ENCODE results near the gene SLC2A4RG. TPM values are rescaled to one million over a fixed set of nuclear protein-coding genes. Genes with fewer than 3 reads are reported as not detected.

The SLC2A4RG gene
- total RNA-seq, 2 experiments from 2014 or later: 123 to 125 TPM

- ATAC-seq (ENCODE audit: poor library complexity) (no peak), DNase-seq (peak in 9 of 14 experiments; percentile 21 to 70 (median 42))
- no peaks in the 10 kb centered on the region for H3K9me3 ChIP-seq (ENCODE audit: control insufficient read depth in 1 of 2, insufficient read depth in 1 of 2, low read length in 2 of 2)
- no peak for TF ChIP-seq CTCF (IDR thresholded peaks at IDR 0.05)
- peaks cover 28% of the 10 kb centered on the region for H3K36me3 Mint-ChIP-seq (ENCODE audit: low read depth)
- peak overlapping the region; percentile 34 to 53 for H3K27ac ChIP-seq (ENCODE audit: low read depth in 1 of 2, low read length in 2 of 2)
- no peaks in the 10 kb centered on the region for H3K27me3 Mint-ChIP-seq
- CTCF ChIA-PET: interaction anchor here (0.9 to 6.3 kb wide), 4 partner anchors 31 to 126 kb away, joined by 3 to 44 read pairs (median 16); partner anchors contain the start of genes ARFRP1 and ZGPAT
- peak overlapping the region; percentile 74 for H3K4me3 Mint-ChIP-seq
- POLR2A ChIA-PET: interaction anchor here (1.0 to 9.9 kb wide), 13 partner anchors 11 to 242 kb away, joined by 3 to 168 read pairs (median 6); partner anchors contain the start of genes ARFRP1, PTK6 and ZGPAT
- H3K27me3 ChIP-seq (ENCODE audit: control insufficient read depth in 1 of 2, insufficient read depth in 2 of 2, low read length in 2 of 2): no peaks in the 10 kb centered on the region
- peak overlapping the region; percentile 92 for H3K4me3 ChIP-seq (ENCODE audit: low read length)
- peaks cover 22% of the 10 kb centered on the region for H3K4me1 Mint-ChIP-seq (ENCODE audit: low read depth)
- H3K9me3 Mint-ChIP-seq: no peaks in the 10 kb centered on the region
- peaks cover 56% of the 10 kb centered on the region for H3K4me1 ChIP-seq (ENCODE audit: insufficient read depth, low read length)
- no peak overlapping the region for H3K27ac Mint-ChIP-seq
- intact Hi-C loops (cut with DNase I, micrococcal nuclease): loop anchor here in 1 of 2 experiments (5.0 to 10.0 kb wide), 2 partner anchors 44 to 84 kb away; partner anchors contain the start of genes RTEL1 and STMN3
- H3K36me3 ChIP-seq (ENCODE audit: insufficient read depth, low read length): peaks cover 63% of the 10 kb centered on the region
Measured at GRCh38 chr20:63738687-63739129, 868 bp upstream of the SLC2A4RG start.

GRCh38 chr20:63740070-63740626 is 572 bp downstream of the SLC2A4RG start:
- Histone ChIP-seq H3K4me3 (ENCODE audit: low read length) (peak overlapping the region; percentile 68), H3K27me3 (ENCODE audit: control insufficient read depth in 1 of 2, insufficient read depth in 2 of 2, low read length in 2 of 2) (no peaks in the 10 kb centered on the region), H3K9me3 (ENCODE audit: control insufficient read depth in 1 of 2, insufficient read depth in 1 of 2, low read length in 2 of 2) (no peaks in the 10 kb centered on the region), H3K27ac (ENCODE audit: low read depth in 1 of 2, low read length in 2 of 2) (peak overlapping the region in 1 of 2 donors; percentile 46), H3K36me3 (ENCODE audit: insufficient read depth, low read length) (peaks cover 50% of the 10 kb centered on the region), H3K4me1 (ENCODE audit: insufficient read depth, low read length) (peaks cover 51% of the 10 kb centered on the region)
- POLR2A ChIA-PET: interaction anchor here (0.7 to 9.9 kb wide), 11 partner anchors 11 to 219 kb away, joined by 3 to 168 read pairs (median 4); partner anchors contain the start of genes ARFRP1 and ZGPAT
- no peak overlapping the region for H3K27ac Mint-ChIP-seq
- H3K4me1 Mint-ChIP-seq (ENCODE audit: low read depth): peaks cover 16% of the 10 kb centered on the region
- DNase-seq: peak in 11 of 14 experiments; percentile 37 to 82 (median 54)
- peak; percentile 3 for ATAC-seq (ENCODE audit: poor library complexity)
- peak overlapping the region; percentile 80 for H3K4me3 Mint-ChIP-seq
- CTCF ChIA-PET: interaction anchor here (0.9 to 6.3 kb wide), 5 partner anchors 13 to 234 kb away, joined by 3 to 44 read pairs (median 6); partner anchors contain the start of genes ARFRP1 and ZGPAT
- H3K36me3 Mint-ChIP-seq (ENCODE audit: low read depth): peaks cover 20% of the 10 kb centered on the region
- no peaks in the 10 kb centered on the region for H3K27me3 Mint-ChIP-seq
- intact Hi-C loops (cut with DNase I, micrococcal nuclease): loop anchor here in 1 of 2 experiments (2.0 to 5.0 kb wide), 2 partner anchors 43 to 83 kb away; partner anchors contain the start of gene RTEL1
- no peaks in the 10 kb centered on the region for H3K9me3 Mint-ChIP-seq
- TF ChIP-seq CTCF (IDR thresholded peaks at IDR 0.05): no peak

- ChIA-PET CTCF (interaction anchor here (0.5 to 2.1 kb wide), 6 partner anchors 14 to 233 kb away, joined by 3 to 7 read pairs (median 4); partner anchors contain the start of genes ARFRP1 and ZGPAT), POLR2A (interaction anchor here (0.7 to 9.9 kb wide), 11 partner anchors 10 to 219 kb away, joined by 3 to 168 read pairs (median 4); partner anchors contain the start of genes ARFRP1 and ZGPAT)
- peak overlapping the region; percentile 68 for H3K4me3 ChIP-seq (ENCODE audit: low read length)
- peak overlapping the region in 1 of 2 donors; percentile 46 for H3K27ac ChIP-seq (ENCODE audit: low read depth in 1 of 2, low read length in 2 of 2)
- ATAC-seq (ENCODE audit: poor library complexity) (peak; percentile 19), DNase-seq (peak in 7 of 14 experiments; percentile 21 to 77 (median 44))
- intact Hi-C loops (cut with DNase I, micrococcal nuclease): loop anchor here in 1 of 2 experiments (2.0 to 5.0 kb wide), 2 partner anchors 42 to 83 kb away; partner anchors contain the start of gene RTEL1
- H3K36me3 ChIP-seq (ENCODE audit: insufficient read depth, low read length): peaks cover 44% of the 10 kb centered on the region
- H3K27me3 ChIP-seq (ENCODE audit: control insufficient read depth in 1 of 2, insufficient read depth in 2 of 2, low read length in 2 of 2): no peaks in the 10 kb centered on the region
- H3K9me3 Mint-ChIP-seq: no peaks in the 10 kb centered on the region
- peaks cover 45% of the 10 kb centered on the region for H3K4me1 ChIP-seq (ENCODE audit: insufficient read depth, low read length)
- peak overlapping the region; percentile 80 for H3K4me3 Mint-ChIP-seq
- H3K9me3 ChIP-seq (ENCODE audit: control insufficient read depth in 1 of 2, insufficient read depth in 1 of 2, low read length in 2 of 2): no peaks in the 10 kb centered on the region
- TF ChIP-seq CTCF (IDR thresholded peaks at IDR 0.05): no peak
- H3K27me3 Mint-ChIP-seq: no peaks in the 10 kb centered on the region
- H3K27ac Mint-ChIP-seq: peak overlapping the region; percentile 49
- H3K4me1 Mint-ChIP-seq (ENCODE audit: low read depth): peaks cover 13% of the 10 kb centered on the region
- H3K36me3 Mint-ChIP-seq (ENCODE audit: low read depth): peaks cover 20% of the 10 kb centered on the region
Measured at GRCh38 chr20:63740627-63741353, 1.2 kb downstream of the SLC2A4RG start.
